ENCODE measurements around the gene SLC22A12.
A peak's percentile ranks its signal among the peaks of the same experiment; 100 is the strongest.
"Not testable (repeated sequence)": the region's sequence is repeated elsewhere in the genome, so short reads cannot be mapped to it uniquely, and the experiment has no call there.

The SLC22A12 gene

DNA sequence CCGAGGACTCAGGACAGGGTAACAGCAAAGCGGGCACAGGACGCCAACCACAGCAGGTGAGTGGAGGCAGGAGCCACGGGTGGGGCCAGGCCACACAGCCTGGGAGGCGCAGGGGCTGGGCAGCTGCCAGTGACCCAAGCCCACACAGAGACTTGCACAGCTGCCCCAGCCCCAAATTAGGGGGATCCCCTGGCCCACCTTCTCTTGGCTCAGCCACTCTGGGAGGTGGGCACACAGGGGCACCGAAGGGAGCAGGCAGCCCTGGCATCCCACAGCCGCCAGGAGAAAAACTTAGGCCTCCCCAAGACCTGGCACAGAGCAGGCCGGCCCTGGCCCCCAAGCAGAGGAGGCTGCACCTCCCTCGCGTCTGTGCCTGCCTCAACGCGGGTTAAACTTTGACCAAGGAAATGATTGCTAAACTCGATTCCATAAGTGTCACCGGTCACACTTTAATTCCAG lies at the start of gene SLC22A12:
SLC22A12 (plus strand) TSS at position 458 of the 459 bp plus-strand sequence. CDS start 337 bp downstream, outside the sequence.
- no peak for DNase-seq

DNA sequence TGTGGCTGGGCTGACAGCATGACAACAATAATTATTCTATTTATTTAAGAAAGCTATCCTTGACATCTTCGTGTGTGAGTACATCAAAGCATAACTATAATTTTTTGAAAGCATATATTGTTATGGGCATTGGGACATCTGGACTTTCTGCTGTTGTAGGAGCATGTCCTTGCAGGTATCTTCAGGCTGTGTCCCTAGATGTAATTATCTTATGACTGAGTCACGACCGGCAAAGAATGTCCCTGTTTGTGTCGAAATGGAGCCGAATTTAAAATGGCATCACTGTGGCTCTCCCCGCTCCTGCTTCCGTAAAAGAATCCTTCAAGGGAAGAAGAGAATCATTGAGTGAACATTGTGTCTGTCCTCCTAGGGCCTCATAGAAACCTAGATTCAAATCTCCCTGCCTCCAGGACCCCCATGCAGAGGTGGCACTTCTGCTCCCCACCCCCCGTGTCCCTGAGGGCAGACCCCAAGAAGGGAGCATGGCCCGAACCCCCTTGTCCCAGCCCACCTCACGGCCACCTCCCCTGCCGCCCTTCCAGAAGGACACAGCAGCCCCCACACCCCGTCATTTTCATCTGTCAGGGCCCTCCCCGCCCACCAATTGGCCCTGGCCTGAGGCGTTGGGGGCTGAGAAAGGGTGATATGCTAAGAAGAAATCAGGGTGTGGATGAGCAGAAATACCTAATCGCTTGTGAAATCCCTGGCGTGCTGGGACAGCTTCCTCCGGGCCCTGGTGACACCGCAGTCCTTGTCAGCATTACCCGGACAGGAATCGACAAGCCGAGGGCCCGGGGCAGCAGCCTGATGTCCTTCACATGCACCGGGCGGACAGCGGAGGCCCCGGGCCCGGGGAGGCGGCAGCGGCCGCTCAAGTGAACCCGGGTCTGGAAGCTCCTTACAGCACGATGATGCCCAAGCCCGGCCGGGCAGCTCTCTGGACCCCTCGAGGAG lies 48.6 kb upstream of the SLC22A12 start:
- DNase-seq = no peak

DNA sequence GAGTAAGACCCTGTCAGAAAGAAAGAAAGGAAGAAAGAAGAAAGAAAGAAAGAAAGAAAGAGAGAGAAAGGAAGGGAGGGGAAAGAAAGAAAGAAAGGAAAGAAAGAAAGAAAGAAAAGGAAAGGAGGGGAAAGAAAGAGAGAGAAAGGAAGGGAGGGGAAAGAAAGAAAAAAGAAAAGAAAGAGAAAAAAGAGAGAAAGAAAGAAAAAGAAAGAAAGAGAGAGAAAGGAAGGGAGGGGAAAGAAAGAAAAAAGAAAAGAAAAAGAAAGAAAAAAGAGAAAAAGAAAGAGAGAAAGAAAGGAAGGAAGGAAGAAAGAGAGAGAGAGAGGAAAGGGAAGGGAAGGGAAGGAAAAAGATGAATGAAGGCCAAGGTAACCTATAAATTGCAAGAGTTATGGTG lies 47.2 kb upstream of the SLC22A12 start:
- DNase-seq = no peak

DNA sequence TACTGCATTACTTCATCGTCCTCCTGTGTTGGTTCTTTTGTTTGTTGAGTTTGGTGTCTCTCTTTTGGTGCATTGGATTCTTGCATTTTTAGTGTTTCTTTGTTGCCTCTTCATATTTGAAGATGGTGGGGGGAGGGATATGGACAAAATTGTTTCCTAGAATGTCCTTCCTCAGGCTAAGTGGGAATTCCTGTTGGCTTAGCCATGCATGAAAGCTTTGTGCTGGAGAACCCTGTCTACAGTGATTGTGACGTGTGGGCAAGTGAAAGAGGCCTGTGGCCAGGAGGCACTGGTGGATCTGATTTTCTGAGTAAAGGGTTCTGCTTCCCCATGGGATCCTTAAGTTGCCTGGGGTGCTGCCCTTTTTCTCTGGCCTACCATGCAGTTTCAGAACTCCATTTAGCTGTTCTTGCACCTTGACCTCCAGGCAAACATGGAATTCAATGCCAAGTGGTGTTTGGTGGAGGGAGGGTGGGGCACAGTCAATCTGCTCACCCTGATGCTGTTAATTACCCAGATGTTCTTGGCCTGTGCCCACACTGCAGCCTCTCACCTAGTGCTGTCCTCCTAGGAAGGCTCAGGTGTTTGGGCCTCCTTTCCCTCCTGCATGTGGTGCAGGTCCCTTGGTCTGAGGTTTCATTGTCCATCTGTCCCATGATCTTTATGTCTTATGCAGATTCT lies 46.3 kb upstream of the SLC22A12 start:
- no peak for DNase-seq

DNA sequence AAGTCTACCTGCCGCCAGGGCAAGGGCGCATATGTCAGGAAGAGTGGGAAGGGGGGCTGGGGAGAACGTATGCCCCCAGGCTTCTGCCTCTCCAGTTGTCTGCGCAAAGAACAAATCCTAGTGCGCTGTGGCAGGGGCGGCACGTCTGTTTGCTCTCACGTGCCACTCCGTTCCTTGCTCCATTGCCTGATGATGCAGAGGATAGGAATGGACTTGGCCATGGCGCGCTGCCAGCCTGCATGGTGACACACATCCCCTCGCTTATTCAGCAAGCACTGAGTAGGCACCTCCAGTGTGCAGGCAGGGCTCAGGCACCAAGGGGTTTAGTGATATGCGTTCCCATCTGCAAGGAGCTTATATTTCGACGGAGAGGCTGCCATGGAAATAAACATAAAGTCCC lies 45.4 kb upstream of the SLC22A12 start:
- no peak for DNase-seq

DNA sequence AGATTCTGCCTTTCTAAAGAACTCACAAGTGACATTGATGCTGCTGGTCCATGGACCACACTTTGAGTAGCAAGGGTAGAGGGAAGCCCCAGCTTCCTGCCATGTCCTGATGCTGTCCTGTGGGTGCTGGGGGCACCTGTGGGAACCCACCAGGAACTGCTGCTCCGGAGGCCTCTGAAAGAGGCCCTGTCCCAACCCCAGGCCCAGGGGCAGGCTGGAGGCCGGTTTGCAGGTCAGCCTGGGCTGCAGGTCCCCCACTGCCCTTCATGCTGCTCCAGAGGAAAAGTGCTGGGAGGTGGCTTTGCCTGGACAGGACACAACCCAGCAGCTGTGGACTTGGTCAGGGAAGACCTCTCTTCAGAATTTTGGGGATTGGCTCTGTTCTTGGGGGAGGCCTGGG lies 44.8 kb upstream of the SLC22A12 start:
- DNase-seq = no peak

DNA sequence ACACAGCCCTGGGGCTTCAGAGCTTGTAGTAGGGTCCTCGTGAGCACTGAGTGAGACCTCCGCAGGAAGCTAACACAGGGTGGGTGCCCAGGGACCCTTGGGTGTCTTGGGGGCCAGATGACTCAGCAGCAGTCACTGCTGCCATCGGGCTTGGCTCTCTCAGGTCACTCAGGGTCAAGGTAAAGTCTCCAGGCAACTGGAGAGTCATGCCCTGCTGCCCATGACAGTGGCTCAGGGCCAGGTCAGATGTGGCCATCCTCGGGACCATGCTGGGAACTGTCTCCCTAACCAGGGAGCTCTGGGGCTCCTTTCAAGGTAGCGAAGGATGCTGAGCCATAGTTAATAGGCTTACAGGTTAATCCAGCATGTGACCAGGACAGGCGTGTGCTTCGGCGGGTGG lies 44.4 kb upstream of the SLC22A12 start:
- DNase-seq = no peak

DNA sequence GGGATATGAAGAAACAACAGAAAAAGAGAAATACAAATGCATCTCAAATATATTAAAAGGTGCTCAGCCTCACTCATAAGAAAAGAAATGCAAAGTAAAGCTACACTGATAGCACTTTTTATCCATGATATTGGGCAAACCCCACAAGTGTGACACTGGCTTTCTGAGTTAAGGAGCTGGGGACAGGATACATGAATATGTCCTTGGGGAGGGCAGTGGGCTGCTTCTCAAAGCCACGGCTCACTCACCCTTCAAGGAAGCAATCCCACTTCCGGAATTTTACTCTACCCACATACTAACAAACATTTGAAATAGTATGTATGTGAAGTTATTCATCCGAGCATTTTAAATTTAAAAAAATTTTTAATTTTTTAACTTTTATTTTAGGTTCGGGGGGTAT lies 41.1 kb upstream of the SLC22A12 start:
- no peak for DNase-seq

DNA sequence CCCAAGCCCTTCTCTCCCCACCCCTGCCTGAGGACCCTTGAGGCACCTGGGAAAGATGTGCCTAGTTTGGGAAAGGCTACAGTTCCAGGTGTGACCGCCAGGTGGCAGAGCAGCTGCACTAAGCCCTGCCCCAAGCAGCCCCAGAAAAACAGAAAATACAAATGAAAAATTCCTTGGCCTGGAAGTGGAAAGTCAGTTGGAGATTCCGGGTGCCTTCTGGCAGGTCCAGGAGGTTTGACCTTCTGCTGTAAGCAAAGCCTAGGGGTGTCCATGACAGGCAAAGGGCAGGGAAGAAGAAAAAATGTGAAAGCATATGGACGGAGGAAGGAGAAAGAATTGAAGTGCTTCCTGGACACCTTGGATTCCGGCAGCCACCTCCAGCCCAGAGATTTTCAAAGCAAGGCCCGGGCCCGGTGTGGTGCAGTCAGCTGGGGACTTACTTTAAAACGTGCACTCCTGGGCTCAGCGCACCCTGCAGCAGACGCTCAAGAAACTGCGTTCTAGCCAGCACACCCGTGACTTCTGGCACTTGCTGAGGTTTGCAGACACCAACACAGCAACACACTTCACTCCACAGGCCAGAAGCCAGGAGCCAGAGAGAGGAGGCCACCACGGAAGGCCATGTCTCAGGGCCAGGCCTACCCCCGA lies 37.3 kb upstream of the SLC22A12 start:
- DNase-seq = peak; percentile 54

DNA sequence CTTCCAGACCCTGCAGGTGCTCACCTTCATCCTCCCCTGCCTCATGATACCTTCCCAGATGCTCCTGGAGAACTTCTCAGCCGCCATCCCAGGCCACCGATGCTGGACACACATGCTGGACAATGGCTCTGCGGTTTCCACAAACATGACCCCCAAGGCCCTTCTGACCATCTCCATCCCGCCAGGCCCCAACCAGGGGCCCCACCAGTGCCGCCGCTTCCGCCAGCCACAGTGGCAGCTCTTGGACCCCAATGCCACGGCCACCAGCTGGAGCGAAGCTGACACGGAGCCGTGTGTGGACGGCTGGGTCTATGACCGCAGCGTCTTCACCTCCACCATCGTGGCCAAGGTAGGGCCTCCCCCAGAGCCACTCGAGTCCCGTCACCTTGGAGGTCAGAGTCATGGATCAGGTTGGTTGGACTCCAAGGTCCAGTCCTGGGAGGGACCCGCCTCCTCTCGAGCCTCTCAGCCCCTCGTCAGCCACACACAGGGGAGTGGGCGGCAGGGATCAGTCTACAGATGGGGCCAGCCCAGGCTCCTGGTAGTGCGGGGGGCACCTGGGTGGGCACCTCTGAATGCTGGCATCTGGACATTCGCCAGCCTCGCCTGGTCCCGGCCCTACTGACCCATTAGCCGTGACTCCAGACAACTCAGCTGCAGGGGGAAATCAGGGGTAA lies 34.8 kb upstream of the SLC22A12 start:
- no peak for DNase-seq

DNA sequence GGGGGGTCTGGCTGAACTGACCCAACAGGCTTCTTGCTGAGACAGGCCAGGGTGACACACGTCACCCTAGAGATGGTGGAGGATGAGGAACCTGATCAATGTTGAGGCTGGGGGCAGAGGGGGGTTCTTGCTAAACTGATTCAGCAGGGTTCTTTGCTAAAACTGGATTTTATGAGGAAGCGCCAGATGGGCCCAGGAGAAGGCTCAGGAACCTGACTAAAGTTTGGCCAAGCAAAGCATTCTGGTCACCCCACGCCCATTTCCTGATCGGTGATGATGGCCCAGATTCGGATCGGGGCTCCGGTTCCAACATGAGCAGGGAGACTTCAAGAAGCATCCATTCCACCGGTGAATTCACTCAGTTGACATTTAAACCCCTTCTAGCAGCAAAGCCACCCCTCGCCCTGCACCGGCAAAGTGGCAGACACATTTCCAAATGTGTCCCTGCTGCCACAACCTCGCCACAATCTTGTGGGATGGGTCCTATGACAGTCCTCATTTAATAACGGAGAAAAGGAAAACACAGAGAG lies 34.2 kb upstream of the SLC22A12 start:
- no peak for DNase-seq

DNA sequence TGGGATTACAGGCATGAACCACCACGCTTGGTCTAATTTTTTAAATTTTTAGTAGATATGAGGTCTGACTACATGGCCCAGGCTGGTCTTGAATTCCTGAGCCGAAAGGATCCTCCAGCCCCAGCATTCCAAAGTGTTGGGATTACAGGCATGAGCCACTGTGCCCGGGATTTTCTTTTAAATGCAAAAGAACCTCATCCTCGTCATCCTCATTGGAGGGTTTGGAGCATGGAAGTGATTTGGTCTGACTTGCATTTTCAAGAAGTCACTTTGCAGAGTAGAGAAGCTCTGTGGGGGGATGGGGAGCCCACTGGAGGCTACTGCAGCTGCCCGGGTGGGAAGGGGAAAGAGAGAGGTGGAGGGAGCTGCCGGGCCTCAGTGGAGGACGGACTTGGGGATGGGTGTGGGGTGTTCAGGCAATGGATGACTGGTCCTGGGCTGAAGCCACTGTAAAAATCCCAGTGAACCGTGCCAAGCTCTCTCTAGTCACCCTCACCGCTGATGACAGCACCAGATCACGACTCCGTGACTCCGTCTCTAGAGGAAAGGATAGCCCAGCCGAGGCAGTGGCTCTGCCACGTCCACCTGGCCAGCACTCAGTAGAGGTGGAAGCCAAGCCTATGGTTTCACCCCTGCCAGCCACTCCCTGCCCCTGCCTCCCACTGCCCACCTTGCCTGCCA lies 32.8 kb upstream of the SLC22A12 start:
- DNase-seq = no peak

DNA sequence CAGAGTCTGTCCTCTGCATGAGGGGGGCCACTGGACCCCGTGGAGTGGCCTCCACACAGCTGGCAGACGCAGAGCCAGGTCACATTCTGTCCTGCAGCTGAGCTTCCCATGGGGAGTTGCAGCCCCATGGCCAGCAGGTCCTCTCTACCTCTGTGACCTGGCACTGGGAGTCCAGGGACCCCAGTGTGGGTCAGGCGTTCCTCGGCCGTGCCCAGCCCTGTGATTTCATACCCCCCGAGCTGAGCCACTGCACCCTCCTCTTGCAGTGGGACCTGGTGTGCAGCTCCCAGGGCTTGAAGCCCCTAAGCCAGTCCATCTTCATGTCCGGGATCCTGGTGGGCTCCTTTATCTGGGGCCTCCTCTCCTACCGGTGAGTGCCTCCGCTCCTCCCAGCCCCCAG lies 32.2 kb upstream of the SLC22A12 start:
- DNase-seq = no peak

DNA sequence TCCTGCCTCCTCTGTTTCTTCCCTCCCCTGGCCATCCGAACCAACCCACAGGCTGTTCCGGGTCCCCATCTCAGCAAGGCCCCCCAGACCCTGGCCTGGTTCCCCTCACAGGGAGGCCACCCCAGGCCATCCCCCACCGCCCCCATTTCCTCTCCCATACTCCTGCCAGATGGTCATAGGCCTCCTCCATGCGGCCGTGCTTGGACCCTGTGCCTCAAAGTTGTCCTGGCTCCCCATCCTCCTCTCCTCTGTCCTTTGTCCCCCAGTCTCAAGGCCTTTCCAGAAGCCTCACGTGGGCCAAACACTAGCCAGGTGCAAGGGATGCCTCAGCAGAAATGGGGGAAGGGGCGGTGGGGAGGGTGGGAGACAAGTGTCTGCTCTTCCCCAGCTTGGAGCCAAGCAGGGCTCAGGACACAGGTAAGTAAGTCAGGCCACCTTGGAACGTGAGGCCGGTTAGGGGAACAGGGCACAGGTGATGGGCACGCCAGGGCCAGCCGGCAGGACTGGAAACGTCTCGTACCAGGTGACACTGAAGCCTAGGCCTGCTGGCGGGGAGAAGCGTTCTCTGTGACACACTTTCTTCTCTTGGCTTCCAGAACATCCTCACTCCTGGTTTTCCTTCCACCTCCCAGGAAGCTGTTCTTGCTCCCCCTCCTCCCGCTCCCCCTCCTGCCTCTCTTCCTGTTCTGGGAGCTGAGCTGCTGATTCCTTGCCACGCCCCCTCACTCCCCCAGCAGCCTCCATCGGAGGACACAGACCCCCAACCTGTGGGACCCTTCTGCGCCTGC lies 31.5 kb upstream of the SLC22A12 start:
- no peak for DNase-seq

DNA sequence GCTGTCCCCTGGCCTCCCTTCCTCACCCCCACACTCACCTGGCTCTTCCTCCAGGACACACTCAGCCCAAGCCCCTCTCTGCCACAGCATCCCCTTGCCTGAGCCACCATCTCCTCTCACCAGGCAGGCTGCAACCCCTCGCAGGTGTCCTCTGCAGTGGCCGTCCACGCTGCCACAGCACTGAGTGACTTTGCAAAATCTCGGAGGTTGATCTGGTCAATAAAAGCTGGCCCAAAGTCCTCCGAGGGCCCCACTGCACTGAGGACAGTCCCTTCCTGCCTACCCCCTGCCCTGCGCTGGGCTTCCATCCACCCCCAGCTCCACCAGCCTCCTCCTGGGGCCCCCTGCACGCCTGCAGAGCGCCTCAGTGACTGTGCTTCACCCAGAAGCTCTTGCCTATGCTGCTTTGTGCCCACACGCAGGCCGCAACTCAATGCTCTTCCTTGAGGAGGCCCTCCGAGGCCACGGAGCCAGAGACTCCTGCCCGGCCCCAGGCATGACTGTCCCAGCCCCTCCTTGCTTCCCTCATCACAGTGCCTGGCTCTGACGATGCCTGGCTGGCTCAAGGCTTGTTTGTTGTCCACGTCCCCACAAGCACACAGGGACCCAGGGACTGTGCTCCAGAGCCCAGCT lies 30.8 kb upstream of the SLC22A12 start:
- no peak for DNase-seq

DNA sequence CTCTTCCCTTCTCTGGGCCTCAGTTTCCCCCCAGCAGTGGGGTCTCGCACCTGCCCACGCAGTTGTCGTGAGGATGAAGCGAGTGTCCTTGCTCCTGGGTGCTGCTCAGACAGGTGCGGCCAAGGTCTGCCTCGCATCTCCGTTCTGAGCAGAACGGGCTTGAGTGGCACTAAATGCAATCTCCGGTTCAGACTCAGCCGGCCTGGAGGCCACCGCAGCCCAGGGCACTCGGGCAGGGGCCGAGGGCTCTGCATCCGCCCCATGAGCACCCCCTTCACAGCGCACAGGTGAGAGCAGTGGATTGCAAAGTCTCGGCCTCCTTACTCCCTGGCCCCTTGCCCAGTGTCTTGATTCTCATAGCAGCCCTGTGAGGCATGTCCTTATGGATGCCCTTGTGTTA lies 30.1 kb upstream of the SLC22A12 start:
- DNase-seq = no peak

DNA sequence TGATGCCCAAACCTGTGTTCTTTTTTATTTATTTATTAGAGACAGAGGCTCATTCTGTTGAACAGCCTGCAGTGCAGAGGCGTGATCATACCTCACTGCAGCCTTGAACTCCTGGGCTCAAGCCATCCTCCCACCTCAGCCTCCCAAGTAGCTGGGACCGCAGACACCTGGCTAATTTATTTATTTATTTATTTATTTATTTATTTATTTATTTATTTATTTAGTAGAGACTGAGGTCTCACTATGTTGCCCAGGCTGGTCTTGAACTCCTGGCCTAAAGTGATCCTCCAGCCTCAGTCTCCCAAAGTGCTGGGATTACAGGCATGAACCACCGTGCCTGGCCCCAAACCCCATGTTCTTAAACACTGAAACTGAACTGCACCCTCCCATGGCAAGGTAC lies 29.6 kb upstream of the SLC22A12 start:
- DNase-seq = not testable (repeated sequence)

DNA sequence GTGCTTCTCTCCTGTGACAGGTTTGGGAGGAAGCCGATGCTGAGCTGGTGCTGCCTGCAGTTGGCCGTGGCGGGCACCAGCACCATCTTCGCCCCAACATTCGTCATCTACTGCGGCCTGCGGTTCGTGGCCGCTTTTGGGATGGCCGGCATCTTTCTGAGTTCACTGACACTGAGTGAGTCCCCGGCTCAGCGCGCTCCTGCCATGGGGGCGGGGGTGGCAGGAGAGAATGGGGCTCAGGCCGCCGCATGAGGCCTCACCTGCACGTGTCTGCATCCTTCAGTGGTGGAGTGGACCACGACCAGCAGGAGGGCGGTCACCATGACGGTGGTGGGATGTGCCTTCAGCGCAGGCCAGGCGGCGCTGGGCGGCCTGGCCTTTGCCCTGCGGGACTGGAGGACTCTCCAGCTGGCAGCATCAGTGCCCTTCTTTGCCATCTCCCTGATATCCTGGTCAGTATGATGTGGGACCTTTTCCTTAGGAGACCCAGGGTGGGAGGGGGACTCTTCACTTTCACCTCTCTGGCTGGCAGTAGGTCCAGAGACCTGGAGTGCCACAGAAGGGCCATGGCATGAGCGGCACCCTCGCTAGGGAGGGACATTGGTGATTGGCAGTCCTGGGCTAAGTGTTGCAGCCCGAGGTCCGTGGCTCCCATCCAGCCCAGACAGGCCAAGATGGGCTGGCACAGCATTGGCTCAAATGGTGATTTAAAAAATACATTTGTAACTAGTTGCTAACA lies 28.9 kb upstream of the SLC22A12 start:
- no peak for DNase-seq

DNA sequence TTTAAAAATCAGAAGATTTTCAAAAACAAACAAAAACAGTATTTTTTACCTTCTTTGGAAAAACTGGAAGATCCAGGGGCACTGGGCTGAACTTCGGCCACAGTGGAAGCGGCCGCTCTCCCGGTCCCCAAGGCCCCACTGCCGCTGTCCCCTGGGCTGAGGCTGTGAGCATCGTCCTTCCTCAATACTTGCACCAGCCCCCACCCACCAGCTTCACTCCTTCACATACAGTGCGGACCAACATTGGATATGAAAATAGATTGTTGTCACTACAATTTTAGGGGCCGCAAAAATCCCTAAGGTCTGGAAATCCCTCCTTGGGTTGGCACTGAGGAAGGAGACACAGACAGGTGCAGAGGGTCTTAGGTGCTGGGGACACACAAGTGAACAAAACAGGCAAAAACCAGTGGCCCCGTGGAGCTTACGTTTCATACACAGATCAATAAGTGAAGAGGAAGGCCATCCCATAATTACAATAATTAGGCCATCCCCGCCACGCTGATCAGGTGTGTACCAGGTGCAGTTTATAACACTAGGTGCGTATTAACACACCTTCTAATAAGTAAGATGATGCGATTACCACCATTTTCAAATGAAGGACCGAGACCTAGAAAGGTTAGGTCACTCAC lies 28.2 kb upstream of the SLC22A12 start:
- no peak for DNase-seq

DNA sequence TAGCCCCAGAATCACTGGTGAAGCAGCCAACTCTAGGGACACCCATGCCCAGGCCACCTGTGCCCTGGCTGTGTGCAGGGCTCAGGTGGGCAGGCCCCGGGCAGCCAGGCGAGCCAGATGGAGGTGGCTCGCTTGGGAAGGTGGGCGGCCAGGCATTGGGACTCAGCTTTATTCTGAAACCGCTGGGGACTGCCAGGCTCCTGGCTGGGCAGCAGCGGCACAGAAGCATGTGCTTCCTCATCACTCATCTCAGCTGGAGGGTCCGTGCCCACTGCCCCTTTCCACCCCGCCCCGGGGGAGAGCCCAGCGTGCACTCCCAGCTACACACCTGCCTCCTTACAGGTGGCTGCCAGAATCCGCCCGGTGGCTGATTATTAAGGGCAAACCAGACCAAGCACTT lies 27.1 kb upstream of the SLC22A12 start:
- no peak for DNase-seq

Data from hematopoietic multipotent progenitor cell treated with erythropoietin and hydrocortisone succinate and interleukin-3 and kit ligand, for 8 days (in vitro differentiated cells).